CD4-positive, alpha-beta T cell (primary cell): ENCODE data around the gene FASN. TPM values are rescaled to one million over a fixed set of nuclear protein-coding genes. Genes with fewer than 3 reads are reported as not detected.
A peak's percentile ranks its signal among the peaks of the same experiment; 100 is the strongest.

Source experiments
- ATAC-seq: fragments of 200-7000 bp; cut with Tn5 transposase; one replicate; pipeline ENCODE4 v1.10.0; 2022; ENCODE audit warnings: mild to moderate bottlenecking; ENCODE audit not compliant: poor library complexity
- CTCF ChIA-PET: fragments of 350-600 bp; sonication (Branson Sonifier 250); formaldehyde crosslinking; loops from one replicate; lab custom pipeline; 2021; ENCODE audit warnings: antibody characterized with exemption, inconsistent platforms; lab: Charles Lee
- POLR2A ChIA-PET: fragments of 350-600 bp; sonication (Branson Sonifier 250); formaldehyde crosslinking; loops from one replicate; lab custom pipeline; 2021; ENCODE audit warnings: antibody characterized with exemption, inconsistent platforms; lab: Charles Lee
- DNase-seq, 14 experiments: peaks; one replicate each; pipeline ENCODE4 v3.0.0-alpha.2; 2013 to 2020; ENCODE audit warnings: mixed read lengths in 2 of 14
- H3K27ac ChIP-seq, 2 donors: one replicate each; pipeline versions ENCODE4 v1.5.1 to v1.7.0; 2013; ENCODE audit warnings: low read length in 2 of 2, low read depth in 1 of 2, mild to moderate bottlenecking in 1 of 2
- H3K27me3 ChIP-seq, 2 experiments: 1 replicate in 1 of 2; 2 replicates in 1 of 2; pipeline versions ENCODE4 v1.6.1 to v1.7.0; 2013; ENCODE audit warnings: low read length in 2 of 2, control low read depth in 1 of 2, mild to moderate bottlenecking in 1 of 2, moderate library complexity in 1 of 2; ENCODE audit not compliant: insufficient read depth in 2 of 2, control insufficient read depth in 1 of 2
- H3K36me3 ChIP-seq: one replicate; pipeline ENCODE4 v1.6.1; 2013; ENCODE audit warnings: low read length, control low read depth; ENCODE audit not compliant: insufficient read depth
- H3K4me1 ChIP-seq: one replicate; pipeline ENCODE4 v1.6.1; 2013; ENCODE audit warnings: low read length, control low read depth; ENCODE audit not compliant: insufficient read depth
- H3K4me3 ChIP-seq: one replicate; pipeline ENCODE4 v1.5.1; 2013; ENCODE audit warnings: mild to moderate bottlenecking, low read length, moderate library complexity
- H3K9me3 ChIP-seq, 2 experiments: 1 replicate in 1 of 2; 2 replicates in 1 of 2; pipeline versions ENCODE4 v1.6.1 to v1.7.0; 2013; ENCODE audit warnings: low read length in 2 of 2, mild to moderate bottlenecking in 2 of 2, control low read depth in 1 of 2, moderate library complexity in 1 of 2; ENCODE audit not compliant: control insufficient read depth in 1 of 2, insufficient read depth in 1 of 2
- H3K27ac Mint-ChIP-seq: one replicate; pipeline ENCODE4 v1.8.0; 2020; ENCODE audit warnings: mixed read lengths
- H3K27me3 Mint-ChIP-seq: one replicate; pipeline ENCODE4 v1.8.0; 2021; ENCODE audit warnings: mixed read lengths
- H3K36me3 Mint-ChIP-seq: one replicate; pipeline ENCODE4 v1.8.0; 2021; ENCODE audit warnings: low read depth, mixed read lengths
- H3K4me1 Mint-ChIP-seq: one replicate; pipeline ENCODE4 v1.8.0; 2021; ENCODE audit warnings: low read depth, mixed read lengths
- H3K4me3 Mint-ChIP-seq: one replicate; pipeline ENCODE4 v1.8.0; 2020; ENCODE audit warnings: mild to moderate bottlenecking, mixed read lengths
- H3K9me3 Mint-ChIP-seq: one replicate; pipeline ENCODE4 v1.8.0; 2020; ENCODE audit warnings: mixed read lengths
- intact Hi-C, 2 experiments: fragments of 100-400 bp; cut with DNase I in 1 of 2; cut with micrococcal nuclease in 1 of 2; formaldehyde crosslinking; loops; one replicate each; pipeline versions ENCODE4 v1.15.1 to v1.9.0; 2023 to 2025; cut with DNase I, micrococcal nuclease
- total RNA-seq, 174 experiments: library from RNA in 2 of 174; stranded (reverse) in 2 of 174; gene quantifications; one replicate each; pipeline ENCODE4 v1.2.3 and lab custom pipeline; 2021 to 2026
- TF ChIP-seq, protein P1 (sequence below): fragments of 200-600 bp; IDR thresholded peaks from one replicate; pipeline ENCODE4 v1.8.0; 2022; ENCODE audit warnings: antibody characterized with exemption, mild to moderate bottlenecking

The FASN gene
- total RNA-seq, 2 experiments from 2014 or later = 168 to 174 TPM

DNA sequence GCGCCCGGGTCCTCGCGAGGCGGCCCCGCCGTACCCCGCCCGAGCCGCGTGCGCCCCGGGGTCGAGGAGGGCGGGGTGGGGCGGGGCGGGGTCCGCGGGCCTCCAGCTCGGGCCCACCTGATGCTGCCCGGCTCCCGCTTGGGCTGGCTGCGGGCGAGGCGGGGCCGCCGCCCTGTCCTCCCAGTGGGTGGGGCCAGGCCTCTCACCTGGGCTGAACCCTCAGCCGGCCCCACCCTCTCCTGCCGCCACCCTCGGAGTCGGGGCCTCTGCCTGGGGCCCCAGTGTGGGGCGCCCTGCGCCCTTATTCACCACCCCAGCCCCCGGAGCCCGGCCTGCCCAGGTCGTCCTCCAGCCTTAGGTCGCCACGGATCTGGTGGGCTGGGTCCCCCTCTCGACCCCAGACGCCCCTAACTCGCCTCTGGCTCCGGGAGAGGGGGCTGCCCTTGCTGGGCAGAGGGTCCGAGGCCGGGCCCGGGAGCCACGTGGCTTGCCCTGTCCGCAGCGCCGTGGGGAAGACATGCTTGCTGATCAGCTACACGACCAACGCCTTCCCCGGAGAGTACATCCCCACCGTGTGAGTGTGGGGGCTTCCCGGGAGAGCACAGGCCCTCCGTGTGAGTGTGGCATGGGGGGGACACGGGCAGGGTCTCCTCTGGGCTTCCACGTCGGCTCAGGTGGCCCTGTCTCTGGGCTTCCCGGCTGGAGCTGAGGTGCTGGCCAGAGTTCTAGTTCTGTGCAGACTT is 66.0 kb downstream of the FASN start:
- H3K27me3 Mint-ChIP-seq = no peaks in the 10 kb centered on the region
- no peaks in the 10 kb centered on the region for H3K9me3 Mint-ChIP-seq
- peaks cover 9% of the 10 kb centered on the region for H3K36me3 Mint-ChIP-seq
- no peak overlapping the region for H3K27ac Mint-ChIP-seq
- ChIA-PET POLR2A (interaction anchor here (1.4 to 2.5 kb wide), 3 partner anchors 9 to 95 kb away, joined by 3 to 12 read pairs (median 6); partner anchors contain the start of genes CENPX, DUS1L and LRRC45), CTCF (interaction anchor here (0.6 kb wide), 1 partner anchor 468 kb away, joined by 4 read pairs; no protein-coding TSS in a partner anchor)
- ATAC-seq (peak; percentile 32), DNase-seq (peak in 6 of 14 experiments; percentile 32 to 70 (median 52))
- Histone ChIP-seq H3K9me3 (no peaks in the 10 kb centered on the region), H3K27me3 (no peaks in the 10 kb centered on the region), H3K36me3 (no peaks in the 10 kb centered on the region), H3K27ac (no peak overlapping the region), H3K4me1 (peaks cover 42% of the 10 kb centered on the region), H3K4me3 (peak overlapping the region; percentile 20)
- H3K4me3 Mint-ChIP-seq = peak overlapping the region; percentile 48
- intact Hi-C loops = loop anchor here (2.0 to 10.0 kb wide), 6 partner anchors 67 to 523 kb away; partner anchors contain the start of genes FASN (in 1 of the 2), HEXD (in 1 of the 2) and OGFOD3 (in 1 of the 2)
- H3K4me1 Mint-ChIP-seq = peaks cover 22% of the 10 kb centered on the region
- TF ChIP-seq, protein P1, sequence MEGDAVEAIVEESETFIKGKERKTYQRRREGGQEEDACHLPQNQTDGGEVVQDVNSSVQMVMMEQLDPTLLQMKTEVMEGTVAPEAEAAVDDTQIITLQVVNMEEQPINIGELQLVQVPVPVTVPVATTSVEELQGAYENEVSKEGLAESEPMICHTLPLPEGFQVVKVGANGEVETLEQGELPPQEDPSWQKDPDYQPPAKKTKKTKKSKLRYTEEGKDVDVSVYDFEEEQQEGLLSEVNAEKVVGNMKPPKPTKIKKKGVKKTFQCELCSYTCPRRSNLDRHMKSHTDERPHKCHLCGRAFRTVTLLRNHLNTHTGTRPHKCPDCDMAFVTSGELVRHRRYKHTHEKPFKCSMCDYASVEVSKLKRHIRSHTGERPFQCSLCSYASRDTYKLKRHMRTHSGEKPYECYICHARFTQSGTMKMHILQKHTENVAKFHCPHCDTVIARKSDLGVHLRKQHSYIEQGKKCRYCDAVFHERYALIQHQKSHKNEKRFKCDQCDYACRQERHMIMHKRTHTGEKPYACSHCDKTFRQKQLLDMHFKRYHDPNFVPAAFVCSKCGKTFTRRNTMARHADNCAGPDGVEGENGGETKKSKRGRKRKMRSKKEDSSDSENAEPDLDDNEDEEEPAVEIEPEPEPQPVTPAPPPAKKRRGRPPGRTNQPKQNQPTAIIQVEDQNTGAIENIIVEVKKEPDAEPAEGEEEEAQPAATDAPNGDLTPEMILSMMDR = no peak

DNA sequence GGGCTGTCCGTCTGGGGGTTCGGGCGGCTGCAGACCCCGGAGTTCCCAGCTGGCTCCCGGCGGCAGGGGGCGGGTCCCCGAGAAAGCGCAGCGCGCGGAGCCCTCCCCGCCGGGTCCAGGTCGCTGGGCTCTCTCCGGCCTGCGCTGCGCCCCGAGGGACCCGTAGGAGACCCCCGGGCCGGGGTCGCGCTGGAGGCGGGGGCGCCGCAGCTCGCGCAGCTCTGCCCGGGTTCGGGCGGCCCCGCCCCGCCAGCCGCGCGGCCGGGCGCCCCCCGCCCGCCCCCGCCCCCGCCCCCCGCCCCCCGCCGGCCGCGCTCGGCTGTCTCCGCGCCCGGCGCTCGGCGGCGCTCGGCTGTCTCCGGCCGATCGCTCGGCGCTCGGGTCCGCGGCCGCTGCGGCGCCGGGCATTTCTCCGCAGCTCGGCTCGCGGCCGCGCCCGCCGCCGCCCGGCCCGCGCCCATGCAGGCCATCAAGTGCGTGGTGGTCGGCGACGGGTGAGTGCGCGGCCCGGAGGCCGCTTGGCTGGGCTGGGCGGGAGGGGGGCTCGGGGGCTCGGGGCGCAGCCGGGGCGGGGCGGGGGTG is 66.6 kb downstream of the FASN start, which contains the start of gene RAC3:
Gene RAC3, plus strand, starts transcription at position 376 of the 582 bp plus-strand sequence. Its CDS starts 84 bp downstream, at position 460.
- Mint-ChIP-seq H3K27ac (no peak within 1 kb of the TSS), H3K4me1 (peaks cover 22% of the 10 kb centered on the region)
- peak in 2 of 14 experiments; percentile 49 to 57 for DNase-seq

More for the DNA sequence above, 66.6 kb downstream of the FASN start, which contains the start of gene RAC3:
- Mint-ChIP-seq H3K4me3 (peak within 1 kb of the TSS; percentile 91), H3K36me3 (peaks cover 9% of the 10 kb centered on the region), H3K9me3 (no peaks in the 10 kb centered on the region), H3K27me3 (no peaks in the 10 kb centered on the region)
- Histone ChIP-seq H3K9me3 (no peaks in the 10 kb centered on the region), H3K4me3 (peak within 1 kb of the TSS; percentile 53), H3K4me1 (peaks cover 35% of the 10 kb centered on the region), H3K27me3 (no peaks in the 10 kb centered on the region), H3K27ac (no peak within 1 kb of the TSS), H3K36me3 (no peaks in the 10 kb centered on the region)
- CTCF ChIA-PET = interaction anchor here (0.6 to 2.6 kb wide), 6 partner anchors 10 to 469 kb away, joined by 3 to 14 read pairs (median 5); no protein-coding TSS in a partner anchor
- TF ChIP-seq, protein P1 = no peak
- intact Hi-C loops = loop anchor here (2.0 to 10.0 kb wide), 6 partner anchors 67 to 523 kb away; partner anchors contain the start of genes FASN (in 1 of the 2), HEXD (in 1 of the 2) and OGFOD3 (in 1 of the 2)
- peak; percentile 18 for ATAC-seq
- POLR2A ChIA-PET = interaction anchor here (1.0 to 2.5 kb wide), 7 partner anchors 8 to 269 kb away, joined by 5 to 12 read pairs (median 6); partner anchors contain the start of genes CENPX, DUS1L and LRRC45
